Fibroblast of skin of right quadriceps (primary cell): ENCODE data around the gene RTL1.

Experiments
- DNase-seq: peaks from one replicate; pipeline ENCODE4 v3.0.0-alpha.2; 2013

The RTL1 gene

DNA sequence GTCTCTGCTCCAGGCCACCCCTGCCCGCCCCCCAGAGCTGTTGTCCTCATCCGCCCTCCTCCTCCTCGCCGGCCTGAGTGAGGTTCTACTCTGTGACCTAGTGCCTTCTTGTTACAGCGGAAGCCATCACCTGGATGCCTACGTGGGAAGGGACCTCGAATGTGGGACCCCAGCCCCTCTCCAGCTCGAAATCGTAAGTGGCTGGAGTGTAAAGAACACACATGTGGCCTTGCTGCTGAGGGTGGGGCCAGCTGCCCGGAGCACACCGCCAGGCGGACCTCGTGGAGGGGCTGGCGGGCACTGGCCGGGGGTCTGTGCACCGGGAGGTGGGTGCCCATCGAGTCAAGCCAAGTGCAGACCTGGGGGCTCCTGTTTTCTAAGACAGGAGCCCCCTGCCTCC lies 58.2 kb downstream of the RTL1 start:
- DNase-seq: no peak

DNA sequence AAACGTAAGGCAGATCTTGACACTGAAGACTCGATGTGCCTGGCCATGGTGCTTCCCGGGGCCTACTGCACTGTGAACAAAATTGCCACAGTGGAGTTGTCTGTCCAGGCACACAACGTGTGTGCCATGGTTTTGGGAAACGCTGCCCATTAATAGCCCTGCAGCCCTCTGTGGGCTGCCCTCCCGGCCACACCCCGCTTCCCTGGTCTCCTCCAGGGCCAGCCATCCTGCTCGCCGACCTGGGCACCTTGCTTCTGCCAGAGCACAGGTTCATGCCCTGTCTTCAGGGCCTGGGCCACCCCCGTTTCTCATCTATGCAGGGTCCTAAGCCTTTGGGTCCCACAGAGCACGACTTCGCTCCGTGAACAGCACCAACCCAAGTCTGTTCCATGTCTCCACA lies 58.7 kb downstream of the RTL1 start:
- DNase-seq: no peak

DNA sequence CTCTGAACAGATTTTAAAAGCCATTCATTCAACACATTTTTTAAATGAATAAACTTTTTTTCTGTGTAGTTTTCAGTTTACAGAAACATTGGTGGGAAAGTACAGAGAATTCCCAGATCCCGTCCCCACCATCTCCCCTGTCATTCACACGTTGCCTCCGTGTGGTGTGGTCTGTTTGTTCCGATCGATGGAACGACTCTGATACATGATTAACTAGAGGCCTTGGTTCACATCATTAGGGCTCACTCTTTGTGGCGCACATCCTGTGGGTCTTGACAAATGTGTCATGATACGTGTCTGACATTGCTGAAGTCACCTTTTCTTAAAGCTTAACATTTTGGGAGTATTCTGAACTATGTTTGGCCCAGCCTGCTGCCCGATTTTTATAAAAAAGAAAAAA lies 59.1 kb downstream of the RTL1 start:
- DNase-seq: no peak

DNA sequence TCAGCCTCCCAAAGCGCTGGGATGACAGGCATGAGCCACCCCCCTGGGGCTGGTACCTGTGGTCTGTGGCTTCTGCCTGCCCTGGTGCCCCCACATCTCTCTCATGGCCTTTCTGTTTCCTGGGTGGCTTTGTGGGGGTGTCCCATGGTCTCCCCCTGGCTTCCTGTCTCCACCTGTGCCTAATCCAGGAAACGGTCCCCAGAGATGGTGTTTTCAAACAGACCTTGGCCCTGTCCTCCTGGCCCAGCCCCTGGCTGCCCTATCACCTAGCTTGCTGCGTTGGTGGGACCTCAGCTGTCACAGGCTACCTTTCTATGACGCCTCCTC lies 59.5 kb downstream of the RTL1 start:
- no peak for DNase-seq

DNA sequence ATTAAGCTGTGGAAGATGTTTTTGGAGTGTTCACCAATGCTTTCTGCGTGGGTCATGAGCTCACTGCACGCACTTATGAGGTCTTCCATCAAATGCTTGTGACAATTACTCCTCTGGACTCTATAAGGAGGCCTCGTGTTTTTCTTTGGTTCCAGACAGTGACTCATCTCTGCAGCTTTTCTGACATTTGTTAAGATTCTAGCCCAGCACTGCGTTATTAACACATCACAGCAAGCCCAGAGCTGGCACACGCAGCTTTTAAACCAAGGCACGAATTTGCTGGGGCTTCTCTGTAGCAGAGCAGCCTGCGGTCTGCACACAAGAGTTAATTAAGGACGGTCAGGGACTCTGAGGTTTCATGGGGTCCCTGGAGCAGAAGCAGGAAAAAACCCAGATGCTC lies 60.7 kb downstream of the RTL1 start:
- DNase-seq: peak; percentile 87

DNA sequence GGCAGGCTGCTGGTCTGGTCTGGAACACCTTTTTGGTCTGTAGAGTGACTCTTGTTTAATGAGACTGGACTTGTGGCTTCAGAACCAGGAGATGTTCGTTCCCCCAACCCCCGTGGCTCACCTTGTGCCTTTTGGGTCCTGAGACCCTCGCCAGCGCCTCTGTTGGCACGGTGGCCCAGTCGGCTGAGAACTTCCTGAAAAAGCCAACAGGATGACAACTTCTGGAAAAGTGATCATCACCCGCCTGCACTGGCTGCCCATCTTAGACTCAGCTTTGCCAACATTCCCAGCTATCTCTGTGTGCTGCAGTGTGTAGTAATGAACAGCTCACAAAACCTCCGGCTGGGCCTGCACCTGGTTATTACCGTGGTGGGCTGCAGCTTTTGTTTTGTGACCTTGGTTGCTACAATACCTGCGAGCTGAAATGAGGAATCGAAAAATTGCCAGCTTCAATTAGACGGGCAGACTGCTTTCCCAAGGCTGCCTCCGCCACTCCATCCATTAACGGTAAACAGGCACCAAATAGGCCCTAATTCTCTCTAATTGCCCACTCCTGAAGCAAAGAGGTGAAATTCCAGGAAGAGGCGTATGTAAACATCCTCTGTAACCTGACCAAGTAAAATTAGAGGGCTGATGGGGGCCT lies 61.6 kb downstream of the RTL1 start:
- DNase-seq: no peak

DNA sequence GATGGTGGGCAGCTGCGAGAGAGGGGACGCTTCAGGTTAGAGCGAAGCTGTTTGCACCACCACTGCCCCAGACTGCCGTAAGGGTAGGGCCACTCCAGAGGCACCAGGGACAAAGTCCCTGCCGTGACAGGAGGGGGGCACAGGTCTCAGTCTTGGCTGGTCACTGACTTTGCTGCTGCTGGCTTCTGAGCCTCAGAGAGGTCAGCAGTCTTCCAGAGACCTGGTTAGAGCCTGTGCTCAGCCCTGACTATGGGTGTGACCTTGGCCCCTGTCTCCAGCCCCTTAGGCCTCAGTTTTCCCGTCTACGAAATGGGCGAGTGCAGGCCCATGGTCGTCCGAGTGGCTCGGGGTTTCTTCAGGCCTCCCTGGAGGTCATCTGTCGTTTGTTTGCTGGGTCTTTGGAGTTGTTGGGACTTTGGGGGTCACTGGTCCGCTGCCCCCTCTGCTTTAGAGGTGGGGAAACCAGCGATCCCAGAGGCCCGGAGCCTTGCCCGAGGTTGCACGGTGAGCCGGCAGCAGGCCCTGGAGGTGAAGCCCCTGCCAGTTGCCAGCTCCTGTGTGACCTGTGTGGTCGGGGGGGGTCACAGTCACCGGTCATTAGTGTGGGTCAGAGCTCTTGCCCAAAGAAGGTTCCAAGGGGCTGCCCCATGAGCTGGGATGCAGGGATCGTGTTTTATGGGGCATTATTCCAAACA lies 62.3 kb downstream of the RTL1 start:
- DNase-seq: no peak

DNA sequence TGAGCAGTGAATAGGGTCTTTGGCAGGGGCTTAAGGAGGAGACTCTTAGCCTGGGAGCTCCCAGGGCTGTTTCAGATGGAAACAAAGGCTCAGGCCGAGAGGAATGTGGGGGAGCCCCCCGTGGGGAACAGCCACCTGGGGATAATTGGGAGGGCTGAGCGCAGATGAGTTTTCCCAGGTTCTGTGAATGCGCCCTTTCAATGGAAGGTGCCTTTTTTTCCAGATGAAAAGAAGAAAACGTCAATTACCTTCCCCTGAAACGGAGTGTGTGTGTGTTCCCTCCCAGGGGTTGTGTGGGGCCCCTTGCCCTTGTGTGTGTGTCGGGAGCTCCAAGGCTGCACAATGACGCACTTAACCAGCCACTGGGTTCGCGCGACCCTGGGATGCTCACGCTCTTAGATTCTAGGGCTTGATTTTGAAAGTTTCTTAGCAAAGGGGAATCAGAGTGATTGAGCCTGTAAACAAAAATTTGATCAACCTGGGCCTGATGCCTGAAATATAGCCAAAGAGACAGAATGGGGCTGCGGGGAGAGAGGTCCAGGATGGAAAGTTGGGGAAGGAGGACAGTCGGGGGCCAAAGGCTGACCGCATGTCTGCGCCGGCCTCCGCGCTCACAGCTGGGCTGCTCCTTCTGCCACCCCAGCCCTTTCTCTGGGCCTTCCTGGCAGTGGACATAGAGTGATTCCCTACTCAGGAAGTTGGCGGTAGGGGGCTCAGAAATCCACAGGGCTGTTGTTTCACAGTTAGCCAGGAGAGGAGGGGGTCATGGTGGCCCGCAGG lies 63.0 kb downstream of the RTL1 start:
- no peak for DNase-seq

DNA sequence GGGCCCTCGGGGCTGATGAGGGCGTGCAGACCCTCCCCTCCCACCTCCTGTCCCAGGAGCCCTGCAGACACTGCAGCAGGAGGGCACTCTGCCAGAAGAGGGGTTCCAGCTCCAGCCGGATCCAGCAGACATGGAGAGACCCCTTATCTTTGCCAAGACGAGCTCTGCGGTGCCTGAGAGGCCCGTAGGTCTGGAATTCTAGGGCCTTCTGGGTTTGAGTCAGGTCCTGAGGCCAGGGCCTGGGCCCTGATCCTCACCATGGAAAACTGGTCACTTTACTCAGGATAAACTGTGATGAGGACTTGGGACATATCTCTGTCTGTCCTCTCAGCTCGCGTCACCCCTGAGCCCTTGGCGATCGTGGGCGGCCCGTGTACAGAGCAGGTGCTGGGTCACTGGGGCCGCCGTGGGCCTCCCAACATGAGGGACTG lies 63.8 kb downstream of the RTL1 start:
- no peak for DNase-seq

DNA sequence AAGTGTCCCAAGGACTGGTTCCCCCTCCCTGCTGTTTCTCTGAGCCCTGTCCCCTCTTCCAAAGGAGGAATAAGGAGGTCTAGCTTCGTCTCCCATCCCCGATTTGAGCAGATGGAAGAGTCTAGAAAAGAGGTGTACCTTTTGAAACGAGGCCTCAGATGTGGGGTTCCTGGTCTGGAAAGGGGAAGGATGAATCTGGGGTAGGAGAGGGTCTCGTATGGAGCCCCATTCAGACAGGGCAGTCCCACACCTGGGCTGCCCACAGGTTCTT lies 64.3 kb downstream of the RTL1 start:
- no peak for DNase-seq

DNA sequence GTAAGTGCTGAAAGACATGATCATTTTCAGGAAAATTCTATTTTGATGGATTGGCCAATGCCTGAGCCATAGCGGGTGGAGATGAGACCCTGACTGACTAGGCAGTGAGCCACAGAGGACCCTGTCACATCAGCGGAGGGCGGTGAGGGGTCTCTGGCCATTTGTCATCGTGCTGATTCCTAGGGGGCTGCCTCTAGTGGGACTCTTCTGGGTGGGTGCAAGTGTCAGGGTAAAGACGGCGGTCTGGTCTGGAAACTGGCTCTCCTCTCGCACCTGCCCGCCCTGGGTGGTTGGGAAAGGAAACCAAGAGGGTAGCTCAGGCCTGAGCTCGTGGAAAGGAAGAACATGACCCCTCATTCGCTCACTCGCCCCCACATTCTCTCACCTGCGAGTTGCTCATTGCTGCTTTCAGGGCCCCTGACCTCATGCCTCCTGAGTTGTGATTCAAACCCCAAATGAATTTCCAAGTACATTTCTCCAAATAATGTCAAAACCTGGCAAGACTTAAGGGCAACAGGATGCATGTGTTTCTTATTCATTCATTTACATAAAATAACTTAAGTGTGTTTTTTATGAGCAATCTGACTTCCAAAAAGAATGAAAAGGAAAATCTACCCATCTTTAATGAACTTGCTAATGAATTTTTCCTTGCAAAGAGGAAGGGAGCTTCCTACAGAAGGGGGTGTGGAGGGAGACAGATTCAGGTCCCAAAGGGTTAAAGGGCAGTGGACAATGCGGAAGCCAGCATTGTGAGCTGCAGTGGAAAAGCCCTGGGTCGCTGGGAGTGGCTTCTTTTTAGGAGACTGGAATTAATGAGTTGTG lies 64.8 kb downstream of the RTL1 start:
- no peak for DNase-seq

DNA sequence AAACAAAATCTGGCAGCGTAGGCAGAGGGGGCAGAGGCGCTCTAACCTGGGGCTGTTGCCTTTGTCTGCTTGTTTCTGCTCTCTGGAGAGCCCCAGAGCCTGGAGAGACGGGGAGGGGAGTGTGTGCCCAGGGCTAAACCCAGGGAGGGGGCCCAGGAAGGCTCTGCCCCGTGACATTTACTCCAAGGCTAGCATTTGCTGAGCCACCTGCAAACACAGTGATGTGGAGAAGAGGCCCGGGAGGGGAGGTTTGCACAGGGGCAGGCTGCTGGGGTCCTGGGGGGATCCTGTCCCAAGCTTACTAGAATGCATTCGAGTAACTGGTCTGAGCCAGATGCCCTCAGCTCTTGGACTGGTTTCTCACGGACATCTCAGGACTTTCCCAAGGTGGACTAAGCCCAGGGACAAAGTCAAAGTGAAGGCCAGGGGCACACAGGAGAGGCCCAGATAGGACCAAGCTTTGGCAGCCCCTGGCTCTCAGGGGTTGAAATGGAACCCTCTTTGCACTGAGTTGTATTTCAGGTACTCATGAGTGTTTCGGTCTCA lies 65.6 kb downstream of the RTL1 start:
- no peak for DNase-seq

DNA sequence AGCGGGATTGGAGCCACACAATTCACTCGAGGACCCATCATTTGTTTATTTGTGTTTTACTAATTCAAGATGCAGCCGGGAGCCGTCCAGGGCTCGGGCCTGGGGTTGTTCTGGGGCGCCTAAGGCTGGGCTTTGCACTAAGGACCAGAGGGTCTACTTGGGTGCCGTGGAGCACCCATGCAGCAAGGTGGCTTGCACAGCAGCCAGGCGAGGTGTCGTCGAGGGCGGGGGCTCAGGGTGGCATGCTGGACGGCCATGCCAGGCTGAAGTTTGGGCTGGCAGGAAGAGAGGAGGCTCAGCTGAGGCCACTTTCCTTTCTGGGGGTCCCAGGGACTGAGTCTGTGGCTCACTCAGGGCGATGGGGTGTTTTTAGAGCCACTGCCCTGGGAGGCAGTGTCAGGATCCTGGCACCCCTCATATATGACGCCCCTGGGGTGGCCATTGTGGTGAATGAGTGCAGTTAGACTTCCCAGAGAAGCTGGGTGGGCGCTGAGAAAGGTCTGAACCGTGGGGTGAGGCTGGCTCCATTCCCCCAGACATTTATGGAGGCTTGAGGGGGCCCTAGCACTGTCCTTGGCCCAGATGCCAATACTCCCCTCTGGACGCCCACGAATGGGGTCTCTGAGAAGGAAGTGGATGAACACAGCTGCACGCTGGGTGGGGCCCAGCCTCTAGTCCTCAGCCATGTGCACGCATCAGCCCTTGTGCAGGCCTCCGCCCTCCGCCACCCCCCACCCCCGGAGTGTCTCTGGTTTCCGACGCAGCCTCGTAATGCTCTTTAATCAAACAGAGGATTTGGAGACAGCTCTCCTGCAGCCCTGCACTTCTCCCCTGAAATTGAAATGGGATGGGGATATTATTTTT lies 66.3 kb downstream of the RTL1 start:
- DNase-seq: no peak

DNA sequence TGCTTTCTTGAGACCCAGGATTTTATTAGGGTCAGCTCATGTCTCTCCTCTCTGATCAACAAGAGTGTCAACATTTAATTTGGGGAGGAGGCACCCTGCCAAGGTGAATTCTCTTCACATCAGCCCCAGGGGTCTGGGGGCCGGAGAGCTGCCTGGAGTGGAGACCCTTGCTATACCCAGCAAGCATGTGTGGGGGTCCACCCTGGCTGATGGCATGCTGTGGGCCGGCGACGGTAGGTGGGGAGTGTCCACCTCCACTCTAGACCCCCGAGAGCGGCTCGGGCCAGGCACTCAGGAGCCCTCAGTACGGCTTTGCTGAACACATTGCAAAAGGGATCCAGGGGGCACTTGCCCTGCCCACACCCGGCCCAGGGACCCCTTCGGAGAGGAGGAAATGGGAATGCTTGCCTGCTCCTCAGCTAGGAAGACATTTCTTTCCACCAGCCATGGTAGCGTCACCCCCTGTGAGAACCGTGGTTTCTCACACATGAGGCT lies 67.2 kb downstream of the RTL1 start:
- DNase-seq: no peak

DNA sequence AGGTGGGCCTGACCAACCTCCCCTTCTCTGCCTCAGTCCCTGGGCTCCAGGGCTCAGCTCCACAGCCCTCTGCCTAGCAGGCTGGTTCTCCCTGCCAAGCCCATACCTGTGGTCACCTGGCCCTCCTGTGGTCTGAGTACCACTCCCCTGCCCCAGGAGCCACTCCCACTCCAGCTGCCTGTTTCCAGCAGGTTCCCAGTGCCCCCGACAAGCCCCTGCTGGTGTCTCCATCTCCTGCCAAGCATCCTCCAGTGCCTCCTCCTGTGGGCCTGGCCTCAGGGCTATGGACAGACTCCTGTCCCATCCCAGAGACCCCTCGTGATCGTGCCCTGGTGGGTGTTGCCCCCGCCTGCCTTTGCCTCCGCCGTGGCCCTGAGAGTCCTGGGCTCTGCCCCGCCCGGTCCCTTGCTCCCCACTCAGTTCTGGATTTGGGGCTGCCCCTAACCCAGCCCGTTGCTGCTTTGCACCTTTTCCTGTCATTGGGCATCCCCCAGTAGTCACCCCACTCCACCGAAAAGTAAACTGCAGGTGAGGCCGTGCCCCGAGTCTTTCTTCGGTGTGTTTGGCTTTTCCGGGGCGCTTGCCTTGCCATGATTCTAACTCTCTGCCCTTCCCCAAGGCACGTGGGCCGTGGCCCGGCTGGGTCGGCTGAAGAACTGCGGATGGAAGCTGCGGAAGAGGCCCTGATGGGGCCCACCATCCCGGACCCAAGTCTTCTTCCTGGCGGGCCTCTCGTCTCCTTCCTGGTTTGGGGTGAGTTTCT lies 67.8 kb downstream of the RTL1 start:
- no peak for DNase-seq

DNA sequence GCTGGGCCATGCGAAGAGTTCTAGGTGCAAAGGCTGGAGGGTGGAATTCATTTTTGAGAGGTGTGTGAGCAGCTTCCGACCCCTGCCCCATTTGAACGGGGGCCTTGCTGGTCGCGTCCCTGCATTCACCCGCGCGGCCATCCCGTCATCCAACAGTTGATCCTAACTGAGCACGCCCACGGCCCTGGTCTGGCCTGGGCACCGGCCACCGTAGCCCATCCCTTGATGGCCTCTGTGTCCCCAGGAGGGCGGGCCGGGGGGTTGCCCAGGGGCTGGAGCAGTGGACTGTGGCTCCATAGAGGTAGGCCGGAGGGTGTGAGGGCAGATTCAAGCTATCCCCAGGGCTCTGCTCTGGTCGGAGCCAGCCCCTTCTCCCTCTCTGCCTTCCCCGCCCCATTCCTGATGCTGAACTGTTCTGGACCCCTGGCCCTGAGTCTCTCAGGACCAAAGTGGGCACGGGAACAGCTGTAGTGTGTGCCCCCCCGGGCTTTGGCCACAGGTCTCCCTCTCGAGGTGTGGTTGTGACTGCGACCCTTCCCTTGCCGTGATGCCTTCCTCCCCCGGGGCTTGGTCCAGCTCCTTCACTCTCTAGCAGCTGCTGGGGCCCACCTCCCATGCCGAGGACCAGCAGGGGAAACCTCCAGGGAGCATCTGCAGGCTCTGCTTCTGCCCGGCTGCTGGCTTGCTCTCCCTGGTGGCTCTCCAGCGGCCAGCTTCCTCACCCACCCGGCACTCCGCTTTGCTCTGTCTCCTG lies 68.6 kb downstream of the RTL1 start:
- DNase-seq: no peak

DNA sequence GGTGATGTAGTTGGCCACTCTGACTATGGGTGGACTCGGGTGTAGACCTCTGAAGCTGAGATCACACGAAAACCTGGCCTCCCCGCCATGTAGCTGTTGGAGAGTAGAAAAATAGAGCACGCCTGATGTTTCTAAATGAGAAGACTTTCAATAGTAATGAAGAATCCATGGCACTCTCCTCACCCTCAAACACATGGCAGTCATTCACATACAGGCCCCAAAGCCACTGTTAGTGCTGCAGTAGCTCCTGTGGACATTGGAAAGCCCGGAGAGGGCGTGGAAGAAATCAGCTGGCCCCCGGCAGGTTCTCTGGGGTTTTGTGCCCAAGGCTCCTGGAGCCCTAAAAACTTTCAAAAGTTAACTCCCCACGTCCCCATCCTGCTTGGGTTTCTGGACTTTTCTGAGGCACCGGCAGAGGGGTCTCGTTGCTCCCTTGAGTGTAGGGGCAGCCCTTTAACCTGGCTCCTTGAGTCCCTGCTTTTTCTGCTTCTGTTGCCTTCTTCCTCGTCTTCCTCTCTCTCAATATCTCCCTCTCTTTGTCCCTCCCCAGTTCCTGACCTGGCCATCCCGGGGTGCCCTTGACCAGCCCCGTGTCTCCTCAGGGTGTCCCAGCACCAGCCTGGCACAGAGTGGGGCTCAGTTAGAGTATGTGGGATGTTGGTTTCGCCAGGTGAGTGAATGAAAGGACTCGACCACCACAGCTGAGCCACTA lies 69.3 kb downstream of the RTL1 start:
- no peak for DNase-seq

DNA sequence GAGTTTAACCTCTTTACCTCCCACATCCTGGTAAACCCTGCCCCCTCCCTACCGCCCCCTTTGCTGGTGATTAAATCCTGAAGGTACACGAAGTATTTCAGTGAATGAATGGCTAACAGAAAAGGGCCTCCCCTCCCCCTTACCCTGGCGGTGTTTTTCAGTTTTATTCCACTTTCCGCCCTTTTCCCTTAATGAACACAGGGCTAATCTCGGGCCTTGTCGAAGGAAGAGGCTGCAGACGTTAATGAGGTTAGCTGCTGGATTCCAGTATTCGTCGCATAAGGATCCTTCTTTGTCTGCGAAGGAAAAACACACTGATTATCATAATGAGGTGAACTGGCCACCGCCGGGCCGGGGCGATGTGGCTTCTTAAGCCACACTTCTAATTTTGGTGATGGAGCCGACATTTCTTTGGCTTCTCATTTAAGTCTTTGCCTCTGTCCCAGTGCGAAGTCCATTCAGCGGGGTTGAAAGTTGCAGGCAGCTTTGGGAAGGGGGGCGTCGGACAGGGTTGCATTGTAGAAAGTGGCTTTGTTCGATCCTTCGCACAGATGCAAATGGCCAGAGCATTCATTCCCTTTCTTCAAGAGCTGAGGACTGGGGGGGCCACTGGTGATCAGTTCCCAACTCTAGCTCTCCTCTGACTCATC lies 71.1 kb downstream of the RTL1 start:
- DNase-seq: no peak

DNA sequence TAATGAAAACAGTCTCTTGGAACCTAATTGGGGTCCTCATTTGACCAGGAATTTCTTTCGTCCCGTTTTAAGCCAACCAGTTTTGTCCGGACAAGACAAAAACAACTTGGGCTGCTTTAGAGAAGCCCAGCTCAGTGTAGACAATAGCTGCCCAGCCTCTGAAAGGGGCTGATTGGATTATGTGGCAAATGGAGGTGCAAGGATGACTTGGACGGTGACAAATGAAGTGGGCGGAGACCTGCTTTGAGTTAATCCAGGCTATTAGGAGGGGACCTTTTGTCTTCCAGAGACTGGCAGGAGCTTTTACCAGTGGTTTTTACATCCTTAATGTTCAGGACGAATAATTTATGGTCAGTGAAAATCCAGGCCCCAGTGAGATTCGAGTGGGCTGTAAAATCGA lies 72.8 kb downstream of the RTL1 start:
- DNase-seq: no peak
